Dermis microvascular lymphatic vessel endothelial cell (primary cell): ENCODE measurements around the gene TLE1. TPM values are rescaled to one million over a fixed set of nuclear protein-coding genes. Genes with fewer than 3 reads are reported as not detected.

Experiments
- DNase-seq, 2 donors: peaks; one replicate each; pipeline versions ENCODE4 v3.0.0 to v3.0.0-alpha.2; 2010; ENCODE audit warnings: low read depth in 2 of 2
- total RNA-seq: library from RNA; depleted of rRNA; stranded (reverse); fragments of >200 nt; gene quantifications from 2 replicates; pipeline ENCODE4 v1.2.1, GENCODE V29; 2014

TLE1 gene
- total RNA-seq, 1 donor from 2014 or later = 50.8 TPM

DNA sequence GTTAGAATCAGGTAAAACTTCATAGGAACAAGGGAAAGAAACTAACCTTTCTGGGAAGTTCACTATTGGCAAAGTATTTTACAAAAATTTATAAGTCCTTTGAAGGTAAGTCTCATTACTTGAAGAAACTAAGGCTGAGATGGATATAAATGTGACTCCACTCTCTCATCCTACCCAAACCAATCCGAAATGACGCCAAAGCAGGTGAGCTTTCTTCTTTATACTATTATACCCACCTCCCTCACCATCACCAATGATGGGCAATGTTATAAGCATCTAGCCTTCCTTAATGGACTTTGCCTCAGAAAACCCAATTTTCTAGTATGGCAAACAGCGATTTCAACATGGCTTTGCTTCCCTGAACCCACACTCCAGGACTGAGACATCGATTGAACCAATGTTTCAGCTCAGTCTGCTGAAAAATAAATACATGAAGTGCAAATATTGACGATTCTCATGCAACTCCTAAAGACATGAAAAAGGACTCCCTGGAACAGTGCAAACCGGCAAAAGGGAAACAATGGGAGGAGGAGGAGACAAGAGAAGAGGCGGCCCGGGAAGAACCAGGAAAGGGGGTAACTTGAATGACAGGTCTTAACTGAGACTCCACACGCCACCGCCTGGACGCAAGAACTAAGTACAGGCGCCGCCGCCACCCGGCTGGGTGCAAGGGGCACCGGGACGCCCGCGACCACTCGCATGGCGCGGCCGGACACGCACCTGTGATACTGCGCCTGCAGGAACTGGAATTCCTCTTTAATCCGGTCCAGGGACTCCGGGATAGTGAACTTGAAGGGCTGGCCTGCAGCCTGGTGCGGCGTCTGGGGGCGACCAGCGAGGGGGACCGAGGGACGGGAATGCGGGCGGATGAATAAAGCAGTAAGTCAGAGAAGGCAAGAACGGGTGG, 2.5 kb downstream of the TLE1 start:
- peak; percentile 67 to 92 for DNase-seq

DNA sequence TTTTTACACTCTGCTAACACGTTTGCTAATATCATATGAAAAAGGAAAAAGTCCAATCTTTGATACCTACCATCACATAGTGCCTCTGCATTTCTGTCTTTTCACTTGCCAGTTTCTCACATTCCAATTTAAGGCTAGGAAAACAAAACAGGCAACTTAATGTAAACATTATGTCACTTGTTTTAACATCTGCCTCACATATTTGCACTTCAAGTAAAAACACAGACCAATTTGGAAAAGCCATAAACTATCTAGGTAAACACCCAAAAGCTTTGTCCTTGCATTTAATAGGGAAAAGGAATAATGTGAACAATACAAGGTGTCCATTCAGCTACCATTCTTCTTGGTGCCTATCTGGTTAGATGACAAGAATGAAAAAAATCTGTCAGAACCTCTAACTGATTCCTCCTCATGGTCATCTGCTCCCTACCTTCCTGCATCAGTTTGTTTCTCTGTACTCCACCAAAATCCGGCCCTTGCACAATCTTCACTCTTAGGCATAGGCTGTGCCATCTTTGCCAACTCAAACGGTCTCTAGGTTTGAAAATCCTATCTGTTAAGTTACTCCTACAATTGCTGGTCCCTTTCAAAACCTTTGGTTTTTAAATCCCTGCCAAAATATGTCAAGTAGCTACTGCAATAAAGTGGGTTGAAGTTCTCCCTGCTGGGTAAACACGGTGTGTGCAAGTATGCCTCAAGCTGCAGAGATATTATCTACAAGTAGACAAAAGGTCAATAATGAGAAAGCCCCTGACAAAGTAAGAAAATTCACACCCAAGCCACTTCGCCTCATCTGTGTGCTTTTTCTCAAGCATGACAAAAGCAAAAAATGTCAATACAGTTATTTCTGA, 3.4 kb downstream of the TLE1 start:
- DNase-seq = peak in 1 of 2 donors; percentile 47

DNA sequence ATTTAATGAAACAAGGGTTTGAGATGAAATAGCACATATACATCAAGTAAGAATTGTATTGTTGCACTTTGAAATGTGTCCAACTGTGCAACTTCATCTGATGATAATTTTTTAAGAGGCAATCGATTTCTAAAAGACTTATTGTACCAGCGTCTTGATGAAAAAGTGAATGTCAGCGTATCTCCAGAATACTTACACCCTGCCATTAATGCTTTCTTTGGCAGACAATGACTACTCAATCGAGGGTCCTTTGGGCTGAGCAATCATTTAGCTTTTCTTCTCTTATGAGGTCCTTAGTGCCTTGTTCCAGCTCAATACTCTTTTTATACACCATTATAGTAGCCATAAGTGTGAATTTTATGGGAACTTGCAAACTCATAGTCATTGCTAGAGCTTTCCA, 4.7 kb downstream of the TLE1 start:
- no peak for DNase-seq

DNA sequence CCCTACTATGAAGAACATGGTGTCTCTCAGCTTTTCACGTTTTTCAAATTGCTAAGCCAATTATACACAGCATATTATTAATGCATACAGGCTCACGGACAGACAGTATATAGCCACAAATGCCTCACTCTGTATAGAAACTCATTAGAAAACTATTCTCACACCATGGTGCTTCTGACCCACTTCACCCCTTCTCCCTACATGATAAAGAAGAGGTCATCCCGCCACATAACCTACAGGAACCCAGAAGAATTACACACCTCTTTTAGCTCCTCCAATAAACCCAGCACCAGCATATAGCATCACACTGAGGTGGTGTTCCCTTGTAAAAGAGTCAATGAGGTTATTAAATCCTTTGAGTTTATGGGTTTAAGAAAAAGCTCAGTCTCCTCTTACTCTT, 5.6 kb downstream of the TLE1 start:
- no peak for DNase-seq

DNA sequence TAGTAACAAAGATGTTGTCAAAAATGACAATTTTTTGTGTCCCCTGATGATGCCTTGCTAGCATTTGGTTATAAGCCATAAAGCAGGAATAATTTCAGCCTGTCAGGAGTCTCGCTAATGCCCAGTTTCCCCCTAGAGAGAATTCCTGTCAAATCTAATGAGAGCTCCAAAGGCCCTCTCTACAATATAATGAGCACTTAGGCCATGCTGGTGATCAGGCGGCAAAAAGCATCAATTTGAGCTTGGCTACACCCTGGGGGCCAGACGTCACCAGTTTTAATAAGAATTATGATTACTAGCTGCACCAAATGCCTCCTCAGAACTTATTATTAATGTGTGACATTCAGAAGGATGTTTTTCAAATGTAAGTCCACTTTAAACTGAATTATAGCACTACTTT, 6.1 kb downstream of the TLE1 start:
- no peak for DNase-seq

DNA sequence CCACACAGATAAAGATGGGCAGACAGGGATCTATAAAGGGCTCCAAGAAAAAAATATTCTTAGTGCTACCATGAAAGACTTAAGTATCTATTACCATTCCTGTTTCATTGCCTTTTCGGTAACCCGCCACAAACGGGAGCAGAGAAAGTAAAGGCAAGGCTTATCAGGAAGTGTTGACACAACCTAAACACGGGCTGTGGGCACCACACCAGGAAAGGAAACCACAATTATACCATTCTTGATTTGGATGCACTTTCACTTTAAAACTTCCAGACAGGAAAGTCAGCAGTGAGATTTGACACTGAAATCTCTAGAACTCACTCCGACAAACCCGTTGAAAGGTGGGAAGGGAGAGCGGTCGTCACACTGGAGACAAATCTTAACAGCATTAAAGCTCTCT, 6.5 kb downstream of the TLE1 start:
- DNase-seq = peak in 1 of 2 donors; percentile 71

DNA sequence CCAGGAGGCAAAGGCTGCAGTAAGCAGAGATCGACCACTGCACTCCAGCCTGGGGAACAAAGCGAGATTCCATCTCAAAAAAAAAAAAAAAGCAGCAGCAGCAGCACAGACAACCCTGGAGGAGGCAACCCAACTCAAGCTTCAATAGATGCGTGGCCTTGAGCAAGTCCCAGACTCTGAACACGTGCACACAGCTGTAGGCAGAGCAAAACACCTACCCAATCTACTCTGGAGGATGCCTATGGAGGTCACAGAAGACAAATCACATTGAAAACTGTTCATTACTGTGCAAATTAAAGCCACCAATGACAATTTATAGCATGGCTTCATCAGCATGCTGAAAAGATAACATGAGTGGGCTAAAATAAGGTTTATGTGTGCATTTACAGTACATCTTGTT, 7.2 kb downstream of the TLE1 start:
- no peak for DNase-seq

DNA sequence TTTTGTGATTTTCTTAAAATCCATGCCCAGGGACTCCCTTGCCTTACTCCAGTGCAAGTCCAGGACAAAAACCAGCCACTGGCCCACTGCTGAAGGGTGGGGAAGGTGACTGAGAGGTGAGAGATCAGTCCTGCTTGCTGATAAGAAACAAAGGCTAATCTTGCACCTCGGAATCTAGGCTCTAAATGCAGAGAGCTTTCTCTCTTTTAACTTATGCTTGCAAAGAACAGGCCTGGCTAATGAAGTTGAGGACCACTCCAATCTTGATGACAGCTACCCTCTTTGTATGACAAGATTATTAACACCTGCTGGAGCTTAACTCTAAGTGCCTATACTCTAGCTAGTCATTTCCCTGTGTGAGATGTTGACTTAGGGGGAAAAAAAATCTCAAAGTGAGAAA, 8.8 kb downstream of the TLE1 start:
- DNase-seq = no peak

DNA sequence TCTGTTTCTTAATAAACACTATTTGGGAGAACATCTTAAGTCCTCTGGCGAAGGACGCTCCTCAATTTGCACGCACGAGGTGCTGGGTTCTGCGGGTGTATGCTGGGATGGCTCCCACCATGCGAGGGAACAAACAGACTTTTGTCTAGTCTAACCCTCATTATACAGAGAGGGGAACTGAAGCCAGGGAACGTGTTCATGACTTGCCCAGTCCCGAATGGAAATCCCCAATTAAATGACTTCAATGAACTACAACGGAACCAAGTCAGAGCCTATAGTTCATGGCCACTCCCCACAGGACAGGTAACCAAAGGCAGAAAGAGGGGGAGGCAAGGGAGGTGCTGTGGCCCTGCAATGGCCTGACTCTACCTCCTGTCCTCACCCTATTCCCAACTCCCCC, 9.3 kb downstream of the TLE1 start:
- DNase-seq = no peak

DNA sequence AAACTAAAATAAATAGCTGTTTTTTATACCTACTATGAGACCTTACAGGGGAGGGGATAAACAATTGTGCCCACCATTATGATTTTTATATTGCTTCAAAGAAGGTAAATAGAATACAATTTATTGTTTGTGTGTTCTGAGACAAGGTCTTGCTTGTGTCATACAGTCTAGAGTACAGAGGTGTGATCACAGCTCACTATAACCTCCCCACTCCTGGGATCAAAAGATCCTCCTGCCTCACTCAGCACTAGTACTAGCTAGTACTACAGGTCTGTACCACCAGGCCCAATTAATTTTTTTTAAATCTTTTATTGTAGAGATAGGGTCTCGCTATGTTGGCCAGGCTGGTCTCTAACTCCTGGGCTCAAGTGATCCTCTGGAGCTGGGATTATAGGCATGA, 11.3 kb downstream of the TLE1 start:
- DNase-seq = no peak

DNA sequence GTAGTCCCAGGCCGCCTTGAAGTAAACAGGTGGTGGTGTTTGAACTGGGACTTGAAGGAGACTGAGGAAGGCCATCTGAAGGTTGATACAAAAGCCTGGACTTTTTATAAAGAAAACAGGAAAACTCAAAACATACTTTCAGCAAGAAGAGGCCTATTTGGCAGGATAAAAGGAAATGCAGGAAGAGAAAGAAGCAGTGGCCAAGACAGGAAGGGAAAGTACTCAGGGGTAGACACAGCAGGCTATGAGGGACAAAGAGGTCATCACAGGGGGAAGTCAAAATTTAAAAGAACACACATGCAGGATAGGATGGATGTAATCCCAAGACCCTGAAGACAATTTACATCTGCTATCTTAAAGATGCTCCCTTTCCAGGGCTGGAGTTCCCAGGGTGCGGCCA, 13.0 kb downstream of the TLE1 start:
- DNase-seq = peak in 1 of 2 donors; percentile 28

DNA sequence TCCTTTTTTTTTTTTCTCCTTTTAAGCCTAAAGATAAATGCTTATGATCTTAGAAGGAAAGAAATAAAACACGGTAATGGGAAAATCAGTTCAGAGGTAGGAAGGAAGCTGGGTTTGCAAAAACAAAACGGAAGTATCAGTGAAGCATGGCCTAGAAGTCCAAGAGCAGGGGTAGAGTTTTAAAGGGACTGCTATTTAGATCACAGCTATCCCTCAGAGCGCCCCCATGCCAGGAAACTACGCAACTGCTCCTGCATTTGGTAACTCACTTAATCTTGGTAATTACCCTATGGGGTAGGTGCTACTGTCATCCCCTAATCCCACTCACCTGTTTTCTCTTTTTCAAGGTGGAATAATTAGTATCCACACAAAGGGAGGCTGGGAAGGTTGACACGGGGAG, 16.0 kb downstream of the TLE1 start:
- no peak for DNase-seq

DNA sequence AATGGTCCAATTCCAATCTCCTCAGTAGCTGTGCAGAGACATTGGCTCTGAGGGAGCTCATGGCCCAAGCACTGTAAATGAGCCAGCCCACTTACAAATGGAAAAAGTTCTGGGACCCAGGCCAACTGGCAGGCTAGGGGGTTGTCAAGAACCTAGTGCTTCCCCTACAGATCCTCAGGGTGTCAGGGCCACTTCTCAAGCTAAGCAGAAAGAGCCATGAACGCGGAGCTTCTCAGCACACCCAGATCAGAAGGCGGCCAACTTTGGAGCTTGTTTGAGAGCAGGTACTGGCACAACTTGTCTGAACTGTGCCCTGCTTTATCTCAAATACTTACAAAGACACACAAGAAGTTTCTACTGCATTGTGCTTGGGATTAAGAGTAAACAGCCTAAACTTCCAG, 17.5 kb downstream of the TLE1 start:
- DNase-seq = peak in 1 of 2 donors; percentile 67

DNA sequence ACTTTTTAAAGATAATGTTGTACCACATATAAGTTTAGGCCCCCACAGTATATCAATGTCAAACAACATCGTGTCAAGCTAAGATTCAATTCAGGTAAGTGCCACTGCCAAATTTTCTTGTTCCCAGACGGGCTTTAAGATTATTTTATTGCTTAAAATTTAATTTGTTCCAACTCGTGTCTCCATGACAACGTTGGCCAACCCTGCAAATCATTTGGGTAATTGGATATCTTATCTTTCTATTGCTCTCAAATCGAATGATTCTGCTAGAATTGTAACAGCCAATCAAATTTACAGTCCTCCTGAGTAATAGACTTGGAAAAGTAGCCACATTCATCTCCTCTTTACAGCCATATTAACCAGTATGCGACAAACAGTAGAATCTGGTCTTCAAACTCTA, 19.5 kb downstream of the TLE1 start:
- DNase-seq = no peak

DNA sequence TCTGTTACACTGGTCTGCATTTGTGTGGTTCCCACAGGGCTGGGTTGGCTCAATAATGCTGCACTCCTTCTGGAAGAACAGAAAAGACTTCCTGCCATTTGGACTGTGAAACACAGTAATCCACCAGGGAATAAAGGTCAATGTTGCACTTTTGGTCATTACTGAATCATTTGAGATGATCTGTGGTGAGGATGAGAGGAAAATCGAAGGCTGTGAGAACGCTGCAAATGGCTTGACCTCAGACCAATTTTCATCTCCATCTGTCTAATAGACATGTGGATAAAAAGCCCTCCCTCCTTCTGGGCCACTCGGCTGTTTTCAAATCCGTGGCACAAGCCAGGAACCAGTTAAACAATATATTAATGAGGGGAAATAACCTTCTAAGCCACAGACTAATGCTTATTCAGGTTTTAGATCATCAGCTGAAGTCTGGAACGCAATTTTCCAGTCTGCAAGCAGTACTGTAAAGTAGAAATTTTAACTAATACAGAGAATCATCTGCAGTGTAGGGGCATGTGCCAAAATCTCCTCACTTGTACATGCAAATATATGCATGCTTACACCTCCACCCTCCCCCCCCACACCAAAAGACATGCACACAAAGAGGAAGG, 20.2 kb downstream of the TLE1 start:
- DNase-seq = no peak

DNA sequence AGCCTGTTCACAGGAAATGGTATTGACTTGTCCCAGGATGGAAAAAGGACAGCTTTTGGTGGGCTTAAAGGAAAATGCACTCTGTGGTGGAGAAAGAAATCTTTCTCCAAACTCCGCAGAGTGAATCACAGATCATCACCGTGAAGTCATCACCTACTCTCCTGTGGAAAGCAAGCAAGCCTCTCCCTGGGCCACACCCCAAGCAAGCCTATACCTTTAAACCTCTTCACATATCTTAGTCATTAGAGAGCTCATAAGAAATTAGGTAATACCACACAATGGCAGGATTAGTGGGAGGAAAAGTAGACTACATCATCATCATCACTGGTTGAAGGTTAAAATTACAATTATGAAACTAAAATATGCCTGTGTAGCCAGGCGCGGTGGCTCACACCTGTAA, 23.2 kb downstream of the TLE1 start:
- DNase-seq = no peak

DNA sequence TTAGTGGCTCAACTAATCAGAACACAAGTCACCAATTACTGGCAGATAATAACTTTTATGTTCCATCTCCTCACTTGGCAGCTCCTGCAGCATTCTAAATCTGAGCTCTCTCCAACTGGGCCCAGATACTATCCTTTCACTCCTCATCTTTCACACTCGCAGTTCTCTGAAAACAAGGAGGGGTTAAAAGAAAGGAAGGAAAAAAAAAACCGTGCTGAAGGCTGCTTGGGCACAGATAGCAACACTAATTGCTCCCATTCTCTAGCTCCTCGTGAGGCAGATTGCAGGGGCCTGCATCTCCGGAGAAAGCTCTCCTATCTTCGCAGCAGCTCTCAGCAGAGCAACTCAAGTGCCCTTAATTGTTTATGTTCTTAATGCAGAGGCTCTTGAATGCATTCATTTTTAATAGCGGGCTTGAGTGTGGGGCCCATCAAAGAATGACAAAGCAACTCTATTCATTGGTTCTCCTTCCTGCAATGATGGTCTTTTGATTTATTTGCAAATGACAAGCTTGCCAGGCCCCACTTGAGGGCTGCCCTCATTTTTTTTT, 23.9 kb downstream of the TLE1 start:
- DNase-seq = no peak

DNA sequence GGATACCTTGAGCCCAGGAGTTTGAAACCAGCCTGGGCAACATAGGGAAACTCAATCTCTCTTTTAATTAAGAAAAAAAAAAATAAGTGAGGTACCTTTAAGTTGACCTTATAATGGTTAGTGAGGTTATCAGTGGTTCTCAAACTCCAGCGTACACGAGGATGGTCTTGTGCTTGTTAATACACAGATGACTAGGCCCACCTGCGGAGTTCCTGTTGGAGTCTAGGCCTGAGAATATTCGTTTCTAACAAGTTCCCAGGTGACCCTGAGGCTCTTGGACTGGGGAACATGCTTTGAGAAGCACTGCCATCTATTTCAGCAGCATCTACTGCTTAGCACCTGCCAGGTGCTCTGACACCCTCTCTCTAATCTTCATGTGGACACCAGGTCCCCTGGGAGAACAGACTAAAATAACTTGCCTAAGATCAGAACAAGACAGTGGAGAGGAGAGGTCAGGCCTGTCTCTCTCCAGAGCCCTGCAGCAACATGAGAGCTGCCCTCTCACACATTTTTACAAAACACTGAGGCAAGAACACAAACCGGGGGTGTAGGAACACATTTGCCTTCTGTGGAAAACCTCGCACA, 24.6 kb downstream of the TLE1 start:
- DNase-seq = no peak

DNA sequence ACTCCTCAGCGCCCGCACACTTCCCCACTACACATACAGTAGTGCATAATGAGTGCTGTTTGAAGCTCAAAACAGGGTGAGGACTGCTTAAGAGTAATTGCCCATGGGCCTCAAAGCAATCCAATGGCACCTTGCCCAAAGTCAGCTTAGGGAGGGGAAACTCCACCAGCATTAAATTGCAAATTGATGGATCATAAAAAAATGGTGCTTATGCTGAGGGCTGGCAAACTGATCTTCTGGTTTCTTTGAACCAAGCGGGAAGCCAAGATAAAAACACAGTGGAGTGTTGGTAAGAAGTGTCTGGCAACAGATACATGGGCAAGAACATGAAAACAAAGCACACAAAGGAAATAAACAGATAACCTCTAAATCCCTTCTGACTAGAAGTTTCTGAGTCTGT, 28.0 kb downstream of the TLE1 start:
- DNase-seq = no peak

DNA sequence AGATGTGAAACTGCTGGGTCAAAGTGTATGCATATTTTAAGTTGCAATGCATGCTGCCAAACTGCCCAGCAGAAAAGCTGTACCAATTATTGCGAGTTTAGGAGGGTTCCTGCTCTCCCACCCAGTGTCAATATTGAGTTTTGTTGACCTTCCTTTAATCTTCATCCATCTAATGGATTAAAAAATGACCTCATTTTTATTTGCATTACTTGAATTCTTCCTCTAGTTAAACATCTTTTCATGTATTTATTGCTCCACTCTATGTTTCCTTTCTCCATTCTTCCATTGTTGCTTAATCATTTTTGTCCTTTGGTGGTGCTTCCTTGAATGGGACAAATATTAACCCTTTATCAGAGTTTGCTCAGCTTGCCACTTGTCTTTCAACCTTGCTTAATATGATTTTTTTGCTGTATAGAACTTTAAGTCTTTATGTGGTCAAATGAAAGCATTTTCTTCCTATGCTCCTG, 32.4 kb downstream of the TLE1 start:
- no peak for DNase-seq

DNA sequence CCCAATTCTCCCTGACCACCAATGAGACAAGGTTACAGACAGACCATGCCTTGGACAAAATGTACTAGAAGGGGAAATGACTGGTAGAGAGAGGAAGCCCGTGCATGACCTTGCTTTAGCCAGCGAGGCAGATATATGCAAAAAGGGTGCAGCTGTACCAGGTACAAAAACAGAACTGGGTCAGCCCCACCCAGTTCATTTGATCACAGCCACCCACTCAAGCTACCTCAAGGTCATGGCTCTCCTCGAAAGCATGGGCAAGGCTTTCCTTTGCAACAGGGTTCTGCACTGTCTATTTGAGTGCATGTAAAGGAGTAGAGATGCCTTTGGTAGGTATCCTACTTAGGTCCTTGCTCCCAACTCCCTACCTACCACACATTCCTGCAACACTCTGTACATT, 33.3 kb downstream of the TLE1 start:
- peak in 1 of 2 donors; percentile 47 for DNase-seq
